B cell (primary cell): ENCODE data around the gene MID1. TPM values are rescaled to one million over a fixed set of nuclear protein-coding genes. Genes with fewer than 3 reads are reported as not detected.

ENCODE experiments used
- ATAC-seq: fragments of 200-7000 bp; cut with Tn5 transposase; one replicate; pipeline ENCODE4 v1.10.0; 2021; ENCODE audit warnings: low read depth, mild to moderate bottlenecking, moderate number of reproducible peaks, moderate library complexity
- CTCF ChIA-PET: fragments of 350-600 bp; sonication (Branson Sonifier 250); formaldehyde crosslinking; loops from one replicate; lab custom pipeline; 2021; ENCODE audit warnings: antibody characterized with exemption, inconsistent platforms; lab: Charles Lee
- POLR2A ChIA-PET: fragments of 350-600 bp; sonication (Branson Sonifier 250); formaldehyde crosslinking; loops from one replicate; lab custom pipeline; 2021; ENCODE audit warnings: antibody characterized with exemption; lab: Charles Lee
- DNase-seq: peaks from one replicate; pipeline ENCODE4 v3.0.0; 2013
- H2AFZ ChIP-seq: 2 replicates; pipeline ENCODE4 v1.6.1; 2012; ENCODE audit warnings: mild to moderate bottlenecking, low read depth, low read length; ENCODE audit not compliant: insufficient read depth, poor library complexity, severe bottlenecking
- H3K27ac ChIP-seq, 2 donors: 1 replicate in 1 of 2; 2 replicates in 1 of 2; pipeline ENCODE4 v1.5.1; 2012 to 2013; ENCODE audit warnings: low read length in 2 of 2, mild to moderate bottlenecking in 2 of 2, moderate library complexity in 1 of 2
- H3K27me3 ChIP-seq, 4 experiments: fragments of 200-600 bp in 1 of 4; sonication (generic) in 1 of 4; replicated peaks in 1 of 4; 1 replicate in 2 of 4; 2 replicates in 2 of 4; pipeline versions ENCODE4 v1.6.1 to v1.7.0; 2013 to 2016; ENCODE audit warnings: low read length in 3 of 4, mild to moderate bottlenecking in 2 of 4, mixed read lengths in 1 of 4, moderate library complexity in 1 of 4; ENCODE audit not compliant: insufficient read depth in 4 of 4, control insufficient read depth in 3 of 4; ENCODE audit errors: control extremely low read depth in 1 of 4
- H3K36me3 ChIP-seq, 2 experiments: replicated peaks in 1 of 2; 1 replicate in 1 of 2; 2 replicates in 1 of 2; pipeline versions ENCODE4 v1.6.1 to v1.7.1; 2013; ENCODE audit warnings: low read length in 1 of 2; ENCODE audit not compliant: insufficient read depth in 2 of 2, control insufficient read depth in 1 of 2; ENCODE audit errors: control extremely low read depth in 1 of 2, extremely low read depth in 1 of 2
- H3K4me1 ChIP-seq, 2 donors: fragments of 200-600 bp in 1 of 2; sonication (generic) in 1 of 2; 1 replicate in 1 of 2; 2 replicates in 1 of 2; pipeline versions ENCODE4 v1.5.1 to v1.6.1; 2013 to 2017; ENCODE audit warnings: low read length in 2 of 2; ENCODE audit not compliant: control insufficient read depth in 2 of 2, insufficient read depth in 2 of 2
- H3K4me2 ChIP-seq: replicated peaks from 2 replicates; pipeline ENCODE3; 2012; ENCODE audit warnings: mild to moderate bottlenecking, low read depth, low read length; ENCODE audit not compliant: poor library complexity, severe bottlenecking
- H3K4me3 ChIP-seq, 5 experiments: fragments of 200-600 bp in 1 of 5; sonication (generic) in 1 of 5; 1 replicate in 3 of 5; 2 replicates in 2 of 5; pipeline versions ENCODE4 v1.5.1 to v1.7.0; 2011 to 2016; ENCODE audit warnings: low read length in 4 of 5, mild to moderate bottlenecking in 4 of 5, low read depth in 2 of 5, control low read depth in 1 of 5, moderate library complexity in 1 of 5; ENCODE audit not compliant: insufficient read depth in 1 of 5; ENCODE audit errors: control extremely low read depth in 1 of 5, extremely low read depth in 1 of 5
- H3K79me2 ChIP-seq: fragments of 200-600 bp; sonication (generic); one replicate; pipeline ENCODE4 v1.6.0; 2016; ENCODE audit warnings: low read length; ENCODE audit not compliant: control insufficient read depth, insufficient read depth
- H3K9ac ChIP-seq: fragments of 200-600 bp; sonication (generic); 2 replicates; pipeline ENCODE4 v1.6.1; 2017; ENCODE audit warnings: mild to moderate bottlenecking, low read length, moderate library complexity
- H3K9me3 ChIP-seq, 3 donors: one replicate each; pipeline versions ENCODE4 v1.6.1 to v1.7.1; 2013; ENCODE audit warnings: low read length in 2 of 3; ENCODE audit not compliant: control insufficient read depth in 2 of 3, insufficient read depth in 1 of 3; ENCODE audit errors: control extremely low read depth in 1 of 3
- H4K20me1 ChIP-seq: 2 replicates; pipeline ENCODE4 v1.6.0; 2012; ENCODE audit warnings: mild to moderate bottlenecking, low read length; ENCODE audit not compliant: insufficient read depth, control insufficient read depth, poor library complexity, severe bottlenecking
- H3K27ac Mint-ChIP-seq: one replicate; pipeline ENCODE4 v1.8.0; 2021; ENCODE audit warnings: mixed read lengths
- H3K27me3 Mint-ChIP-seq: one replicate; pipeline ENCODE4 v1.8.0; 2021; ENCODE audit warnings: mixed read lengths
- H3K4me1 Mint-ChIP-seq: one replicate; pipeline ENCODE4 v1.8.0; 2021; ENCODE audit warnings: mixed read lengths
- H3K4me3 Mint-ChIP-seq: one replicate; pipeline ENCODE4 v1.8.0; 2021; ENCODE audit warnings: mixed read lengths
- H3K9me3 Mint-ChIP-seq: one replicate; pipeline ENCODE4 v1.8.0; 2022; ENCODE audit warnings: mixed read lengths; ENCODE audit not compliant: insufficient read depth
- CTCF ChIP-seq: fragments of 200-600 bp; IDR thresholded peaks from one replicate; pipeline ENCODE4 v1.8.0; 2022; ENCODE audit warnings: antibody characterized with exemption, mild to moderate bottlenecking
- EZH2 ChIP-seq: IDR thresholded peaks from 2 replicates; pipeline ENCODE4 v1.6.1; 2012; ENCODE audit warnings: borderline replicate concordance, low read depth, mild to moderate bottlenecking, moderate library complexity, low read length; ENCODE audit not compliant: insufficient read depth, poor library complexity, severe bottlenecking
- WGBS: methylation state at CpG from one replicate; pipeline ENCODE4 v1.1.5; 2013; ENCODE audit warnings: missing lambda C conversion rate; ENCODE audit not compliant: insufficient coverage; 5-methylcytosine and 5-hydroxymethylcytosine counted together
- intact Hi-C: fragments of 100-400 bp; cut with micrococcal nuclease; formaldehyde crosslinking; loops from one replicate; pipeline ENCODE4 v1.10.0; 2022
- polyA plus RNA-seq: library from polyadenylated mRNA; depleted of rRNA; stranded (reverse); fragments of >200 nt; gene quantifications from 2 replicates; pipeline ENCODE4 v1.2.3, GENCODE V29; 2012
- total RNA-seq, 2 donors: library from RNA; stranded (reverse); fragments of 120-200 nt in 1 of 2; gene quantifications; 1 replicate in 1 of 2; 2 replicates in 1 of 2; pipeline versions ENCODE4 v1.2.3 to v1.2.4, GENCODE V29; 2013 to 2022

MID1 gene
- total and polyA plus RNA-seq, 2 donors (not counting 1 experiment from before 2014, with no cell fraction given), result 0.15 to 0.44 TPM

- Histone ChIP-seq H3K9me3 (no peaks in the 10 kb centered on the region), H3K27ac (no peak overlapping the region), H3K79me2 (no peaks in the 10 kb centered on the region), H3K9ac (no peak overlapping the region), H3K4me3 (no peak overlapping the region), H3K36me3 (no peaks in the 10 kb centered on the region), H4K20me1 (no peaks in the 10 kb centered on the region), H3K4me1 (no peaks in the 10 kb centered on the region), H3K4me2 (no peak overlapping the region), H2AFZ (no peak overlapping the region), H3K27me3 (no peaks in the 10 kb centered on the region)
- Mint-ChIP-seq H3K9me3 (no peaks in the 10 kb centered on the region), H3K27ac (no peak overlapping the region), H3K27me3 (peaks cover 8% of the 10 kb centered on the region), H3K4me3 (no peak overlapping the region), H3K4me1 (no peaks in the 10 kb centered on the region)
- WGBS, result no CpG with 5 or more reads among the region's 1 CpG
- TF ChIP-seq EZH2, result no peak
- TF ChIP-seq CTCF, result no peak
- no peak for DNase-seq
- ATAC-seq, result no peak
- CTCF ChIA-PET, result no interaction called here
- intact Hi-C loops, result no loop called here
- POLR2A ChIA-PET, result no interaction called here
Observed at GRCh38 chrX:10531927-10532326, 88.5 kb downstream of the MID1 start.

GRCh38 chrX:10529344-10529743 is 91.0 kb downstream of the MID1 start:
- H3K9ac ChIP-seq, result no peak overlapping the region
- WGBS, result no CpG with 5 or more reads among the region's 4 CpGs

More at GRCh38 chrX:10529344-10529743, 91.0 kb downstream of the MID1 start:
- Mint-ChIP-seq H3K4me3 (no peak overlapping the region), H3K27me3 (peaks cover 8% of the 10 kb centered on the region), H3K9me3 (no peaks in the 10 kb centered on the region), H3K4me1 (no peaks in the 10 kb centered on the region), H3K27ac (no peak overlapping the region)
- no peaks in the 10 kb centered on the region for H3K9me3 ChIP-seq
- no peak for TF ChIP-seq CTCF
- TF ChIP-seq EZH2, result no peak
- H3K4me2 ChIP-seq, result no peak overlapping the region
- H3K27me3 ChIP-seq, result no peaks in the 10 kb centered on the region
- intact Hi-C loops, result no loop called here
- ATAC-seq (no peak), DNase-seq (no peak)
- no peaks in the 10 kb centered on the region for H3K4me1 ChIP-seq
- no peaks in the 10 kb centered on the region for H4K20me1 ChIP-seq
- H3K27ac ChIP-seq, result no peak overlapping the region
- CTCF ChIA-PET, result no interaction called here
- POLR2A ChIA-PET, result no interaction called here
- H3K79me2 ChIP-seq, result no peaks in the 10 kb centered on the region
- no peak overlapping the region for H2AFZ ChIP-seq
- no peaks in the 10 kb centered on the region for H3K36me3 ChIP-seq
- no peak overlapping the region for H3K4me3 ChIP-seq
